Forelimb muscle (tissue), 1 donor: Measurements from ENCODE around the gene ARL14. TPM values are rescaled to one million over a fixed set of nuclear protein-coding genes. Genes with fewer than 3 reads are reported as not detected.

Experiments
- DNase-seq: peaks from one replicate; pipeline ENCODE4 v3.0.0-alpha.2; 2013; ENCODE audit warnings: low read depth
- polyA plus RNA-seq: library from polyadenylated mRNA; unstranded; fragments of 120-200 nt; gene quantifications from one replicate; pipeline ENCODE4 v1.2.1, GENCODE V29; 2013; ENCODE audit not compliant: insufficient read length

ARL14 gene
- polyA plus RNA-seq, 1 donor: not detected

- no peak for DNase-seq
Observed at GRCh38 chr3:160722331-160722730, 45.4 kb downstream of the ARL14 start.

- DNase-seq: no peak
Observed at GRCh38 chr3:160725338-160725737, 48.4 kb downstream of the ARL14 start.

Other genes with a start within 250 kb of the ARL14 start
- gene TRIM59, start 227.4 kb upstream of the ARL14 start, polyA plus RNA-seq: 6.5 TPM
- 63.3 TPM for gene KPNA4, start 111.6 kb upstream of the ARL14 start, polyA plus RNA-seq
- 10.0 TPM for gene PPM1L, start 79.1 kb downstream of the ARL14 start, polyA plus RNA-seq